ENCODE measurements around the gene MRPS6. TPM values are rescaled to one million over a fixed set of nuclear protein-coding genes. Genes with fewer than 3 reads are reported as not detected.

MRPS6 gene
- total and polyA plus RNA-seq, 2 donors from 2014 or later, result 52.3 to 270 TPM

GRCh38 chr21:34191876-34192275 lies 118.5 kb downstream of the MRPS6 start:
- Histone ChIP-seq H3K9ac (ENCODE audit: low read length in 3 of 3) (no peak overlapping the region), H3K4me1 (ENCODE audit: control insufficient read depth in 2 of 3, insufficient read depth in 2 of 3, low read depth in 1 of 3, low read length in 3 of 3) (no peaks in the 10 kb centered on the region), H3K27me3 (ENCODE audit: control insufficient read depth, insufficient read depth, low read length) (no peaks in the 10 kb centered on the region), H3K27ac (ENCODE audit: low read depth in 2 of 2, low read length in 2 of 2) (no peak overlapping the region), H3K9me3 (ENCODE audit: control insufficient read depth in 2 of 3, insufficient read depth in 1 of 3, low read length in 3 of 3) (no peaks in the 10 kb centered on the region), H3K4me3 (ENCODE audit: low read length in 3 of 3) (no peak overlapping the region), H3K36me3 (ENCODE audit: control insufficient read depth in 2 of 3, insufficient read depth in 3 of 3, low read length in 3 of 3) (no peaks in the 10 kb centered on the region)
- no peak for TF ChIP-seq CTCF (IDR thresholded peaks at IDR 0.05; ENCODE audit: borderline replicate concordance, extremely low read depth, insufficient read depth)
- intact Hi-C loops (cut with DNase I), result no loop called here
- DNase-seq (no peak), FAIRE-seq (no peak)

Other genes starting within 250 kb of the MRPS6 start
- gene ATP5PO, start 157.8 kb upstream of the MRPS6 start, total RNA-seq, result 165 TPM
- gene ATP5PO, start 157.8 kb upstream of the MRPS6 start, polyA plus RNA-seq (ENCODE audit: insufficient read depth, low read depth, low replicate concordance), result 693 TPM
- gene SLC5A3, start within 50 bp of the MRPS6 start, total RNA-seq, result 26.0 TPM
- 12.4 TPM for gene SLC5A3, start within 50 bp of the MRPS6 start, polyA plus RNA-seq (ENCODE audit: insufficient read depth, low read depth, low replicate concordance)